NCI-H345 (cell line): Measurements from ENCODE around the gene TMC2.

ENCODE experiments used
- DNase-seq: peaks from one replicate; lab custom pipeline; 2025; lab: John Stamatoyannopoulos, UW

The TMC2 gene

DNA sequence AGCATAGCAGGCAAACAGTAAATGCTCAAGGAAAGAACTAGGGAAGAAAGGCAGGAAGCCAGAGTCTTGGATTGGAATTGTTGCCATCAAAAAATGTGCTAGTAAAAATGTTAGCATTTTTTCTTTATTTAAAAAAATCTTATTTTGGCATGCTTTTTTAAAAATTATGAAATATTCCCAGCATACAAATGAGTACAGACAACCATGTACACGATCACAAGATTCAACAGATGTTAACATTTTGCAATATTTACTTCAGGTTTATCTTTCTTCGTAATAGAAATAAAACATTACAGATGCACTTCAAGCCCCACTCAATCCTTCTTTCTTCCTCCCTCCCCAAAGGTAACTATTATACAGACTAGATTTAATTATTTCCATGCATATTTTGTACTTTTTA lies 88.7 kb downstream of the TMC2 start:
- DNase-seq: no peak

GRCh38 chr20:2626853-2627541 lies 90.6 kb downstream of the TMC2 start:
- no peak for DNase-seq

GRCh38 chr20:2631228-2631627 lies 94.9 kb downstream of the TMC2 start:
- DNase-seq: no peak

DNA sequence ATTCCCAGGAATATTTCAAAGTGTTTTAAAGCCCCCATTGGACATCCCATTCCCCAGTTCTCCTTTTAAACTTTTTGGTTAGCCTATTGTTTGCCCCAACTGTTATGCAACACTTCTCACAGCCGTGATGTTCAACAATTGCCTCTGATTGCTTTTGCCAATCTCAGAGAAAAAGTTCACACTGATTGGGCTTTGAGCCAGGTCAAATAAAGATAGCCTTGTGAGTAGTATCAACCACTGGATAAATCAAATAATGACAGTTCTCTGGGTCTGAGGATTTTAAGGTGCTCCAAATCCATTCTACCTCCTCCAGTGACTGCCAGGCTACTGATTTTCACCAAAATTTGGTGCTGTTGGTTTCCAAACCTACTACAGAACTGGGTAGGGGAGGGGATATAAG lies 97.0 kb downstream of the TMC2 start:
- no peak for DNase-seq

- DNase-seq: no peak
Measured at GRCh38 chr20:2637246-2637645, 100.9 kb downstream of the TMC2 start.

GRCh38 chr20:2640260-2640659 lies 103.9 kb downstream of the TMC2 start:
- no peak for DNase-seq

DNA sequence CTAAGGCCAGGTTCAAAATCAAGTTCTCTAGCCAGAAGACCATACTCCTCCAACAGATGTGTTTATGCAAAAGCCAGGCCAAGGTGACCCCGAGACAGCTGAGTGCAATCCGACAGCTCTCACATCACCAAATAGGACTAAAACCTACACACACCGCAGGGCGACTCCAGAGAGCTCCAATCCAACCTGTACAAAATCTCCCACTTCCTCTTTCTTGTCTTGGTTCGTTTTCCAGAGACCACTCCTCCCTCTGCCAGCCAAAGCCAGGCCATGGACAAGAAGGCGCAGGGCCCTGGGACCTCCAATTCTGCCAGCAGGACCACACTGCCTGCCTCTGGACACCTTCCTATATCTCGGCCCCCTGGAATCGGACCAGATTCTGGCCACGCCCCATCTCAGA lies 104.5 kb downstream of the TMC2 start:
- DNase-seq: no peak

DNA sequence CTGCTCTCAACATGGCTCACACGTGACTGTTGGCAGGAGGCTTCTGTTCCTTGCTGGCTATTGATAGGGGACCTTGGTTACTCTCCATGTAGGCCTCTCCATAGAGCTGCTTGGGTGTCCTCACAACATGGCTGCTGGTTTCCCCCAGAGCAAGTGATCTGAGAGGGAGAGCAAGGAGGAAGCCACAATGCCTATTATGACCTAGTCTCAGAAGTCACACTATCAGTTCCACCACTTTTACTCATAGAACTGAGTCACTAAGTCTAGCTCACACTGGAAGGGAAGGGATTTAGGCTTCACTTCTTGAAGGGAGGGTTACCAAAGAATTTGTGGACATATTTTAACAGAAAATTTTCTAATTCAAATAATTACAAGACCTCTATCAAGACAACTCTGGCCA lies 107.3 kb downstream of the TMC2 start:
- no peak for DNase-seq

DNA sequence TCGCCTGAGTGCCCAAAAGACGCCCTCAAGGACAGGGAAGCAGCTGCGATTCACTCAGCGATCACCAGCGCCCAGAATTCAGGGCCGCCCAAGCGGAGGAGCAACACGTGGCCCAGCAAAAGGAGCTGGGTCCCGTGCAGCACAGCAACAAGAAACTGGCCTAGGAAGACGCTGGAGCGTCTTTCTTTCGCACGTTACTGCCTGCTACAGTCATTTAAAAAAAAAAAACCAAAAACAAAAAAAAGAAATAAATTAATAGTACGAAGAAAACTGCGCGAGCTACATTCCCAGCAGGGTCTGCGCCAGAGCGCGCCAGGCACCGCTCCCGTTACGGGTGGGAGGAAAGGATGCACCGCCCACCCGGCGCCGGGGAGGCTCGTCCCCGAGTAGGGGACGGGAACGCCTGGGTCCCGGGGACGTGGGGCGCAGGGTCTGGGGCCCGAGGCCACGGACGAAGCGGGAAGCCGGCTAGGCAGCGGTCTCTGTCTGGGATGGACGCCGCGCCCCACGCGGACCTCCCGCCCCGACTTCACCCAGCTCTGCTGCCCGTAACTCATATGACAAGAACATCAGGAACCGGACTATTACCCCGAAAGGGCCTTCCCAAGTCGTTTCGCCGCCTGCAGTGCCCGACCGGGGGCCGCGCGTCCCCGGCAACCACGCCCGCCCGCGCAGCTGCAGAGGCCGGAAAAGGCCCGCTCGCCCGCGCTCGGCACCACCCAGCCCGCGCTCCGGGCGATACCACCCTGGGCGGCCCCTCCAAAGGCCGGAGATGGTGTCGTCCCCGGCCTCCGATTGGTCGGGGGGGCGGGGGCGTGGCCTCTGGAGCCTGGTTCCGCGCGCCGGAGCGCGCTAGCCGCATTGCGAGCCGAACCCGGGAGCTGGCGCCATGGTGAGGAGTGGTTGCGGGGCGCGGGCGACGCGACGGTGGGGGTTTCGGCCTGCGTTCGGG lies 115.7 kb downstream of the TMC2 start, which contains the start of gene NOP56:
Gene NOP56, plus strand, starts transcription at position 861 of the 952 bp plus-strand sequence. Its CDS starts 29 bp downstream, at position 890.
- DNase-seq: peak; percentile 96

DNA sequence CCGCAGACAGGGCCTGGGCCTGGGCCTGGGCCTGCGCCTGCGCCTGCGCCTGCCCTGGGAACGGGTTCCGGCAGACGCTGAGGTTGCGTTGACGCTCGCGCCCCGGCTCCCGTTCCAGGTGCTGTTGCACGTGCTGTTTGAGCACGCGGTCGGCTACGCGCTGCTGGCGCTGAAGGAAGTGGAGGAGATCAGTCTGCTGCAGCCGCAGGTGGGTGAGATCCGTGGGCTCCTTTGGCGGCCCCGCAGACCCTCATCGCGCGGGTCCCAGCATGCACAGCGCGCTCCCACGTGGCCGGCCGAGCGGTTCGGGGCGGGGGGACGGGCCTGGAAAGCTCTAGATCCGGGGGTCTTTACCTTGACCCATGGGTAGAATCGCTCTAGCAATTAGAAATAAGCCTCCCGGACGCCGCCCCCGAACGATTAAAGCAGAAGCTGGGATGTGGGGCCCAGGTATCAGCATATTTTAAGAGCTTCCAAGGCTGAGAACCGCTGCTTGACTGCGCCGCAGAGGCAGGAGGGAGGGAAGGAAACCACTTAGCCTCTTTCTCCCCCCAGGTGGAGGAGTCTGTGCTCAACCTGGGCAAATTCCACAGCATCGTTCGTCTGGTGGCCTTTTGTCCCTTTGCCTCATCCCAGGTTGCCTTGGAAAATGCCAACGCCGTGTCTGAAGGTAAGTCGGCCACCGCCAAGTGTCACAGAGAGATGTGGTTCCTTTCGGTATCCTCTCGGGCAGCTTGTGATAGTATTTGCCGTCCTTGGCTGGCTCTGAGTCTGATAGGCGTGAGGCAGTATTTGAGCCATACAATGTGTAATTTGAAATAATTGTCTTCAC lies 116.6 kb downstream of the TMC2 start:
- DNase-seq: peak; percentile 68

- DNase-seq: no peak
Measured at GRCh38 chr20:2653556-2654383, 117.4 kb downstream of the TMC2 start.

DNA sequence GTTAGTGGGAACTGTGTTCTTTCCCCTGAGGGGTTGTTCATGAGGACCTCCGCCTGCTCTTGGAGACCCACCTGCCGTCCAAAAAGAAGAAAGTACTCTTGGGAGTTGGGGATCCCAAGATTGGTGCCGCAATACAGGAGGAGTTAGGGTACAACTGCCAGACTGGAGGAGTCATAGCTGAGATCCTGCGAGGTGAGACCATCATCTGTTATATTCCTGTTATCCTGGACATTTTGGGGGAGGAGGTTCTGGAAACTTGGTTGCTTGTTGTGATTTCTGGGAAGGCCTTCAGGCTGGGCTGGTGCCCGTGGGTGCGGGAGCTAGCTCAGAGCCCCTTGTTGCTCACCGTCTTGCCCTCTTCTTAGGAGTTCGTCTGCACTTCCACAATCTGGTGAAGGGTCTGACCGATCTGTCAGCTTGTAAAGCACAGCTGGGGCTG lies 118.0 kb downstream of the TMC2 start:
- no peak for DNase-seq

DNA sequence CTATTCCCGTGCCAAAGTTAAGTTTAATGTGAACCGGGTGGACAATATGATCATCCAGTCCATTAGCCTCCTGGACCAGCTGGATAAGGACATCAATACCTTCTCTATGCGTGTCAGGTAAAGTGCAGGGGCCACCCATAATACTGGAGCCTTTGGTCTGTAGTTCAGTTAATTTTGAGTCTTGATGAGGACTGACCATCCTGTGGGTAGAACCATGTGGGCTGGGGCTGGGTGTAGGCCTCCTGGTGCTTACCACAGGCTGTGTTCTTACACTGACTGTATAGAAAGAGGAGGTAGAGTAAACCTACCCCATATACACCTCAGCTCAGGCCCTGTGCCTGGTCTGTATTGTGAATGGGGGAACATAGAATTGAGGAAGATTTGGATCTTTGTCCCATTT lies 118.5 kb downstream of the TMC2 start:
- no peak for DNase-seq

DNA sequence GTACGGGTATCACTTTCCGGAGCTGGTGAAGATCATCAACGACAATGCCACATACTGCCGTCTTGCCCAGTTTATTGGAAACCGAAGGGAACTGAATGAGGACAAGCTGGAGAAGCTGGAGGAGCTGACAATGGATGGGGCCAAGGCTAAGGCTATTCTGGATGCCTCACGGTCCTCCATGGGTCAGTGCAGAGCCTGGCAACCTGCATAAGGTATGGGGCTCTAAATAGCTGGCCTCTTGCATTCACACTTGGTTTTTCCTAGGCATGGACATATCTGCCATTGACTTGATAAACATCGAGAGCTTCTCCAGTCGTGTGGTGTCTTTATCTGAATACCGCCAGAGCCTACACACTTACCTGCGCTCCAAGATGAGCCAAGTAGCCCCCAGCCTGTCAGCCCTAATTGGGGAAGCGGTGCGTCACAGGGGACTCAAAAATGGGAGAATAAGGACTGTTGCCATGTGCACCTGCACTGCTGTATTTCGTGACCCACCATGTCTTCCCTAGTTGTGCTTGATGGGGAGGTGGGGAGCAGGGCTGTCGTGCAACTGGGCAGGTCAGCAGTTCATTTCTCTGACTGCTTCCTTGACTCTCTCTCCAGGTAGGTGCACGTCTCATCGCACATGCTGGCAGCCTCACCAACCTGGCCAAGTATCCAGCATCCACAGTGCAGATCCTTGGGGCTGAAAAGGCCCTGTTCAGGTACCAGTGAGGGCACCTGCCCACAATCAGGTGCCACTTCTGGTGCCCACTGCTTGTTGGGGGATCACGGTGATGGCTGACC lies 119.2 kb downstream of the TMC2 start:
- DNase-seq: no peak

DNA sequence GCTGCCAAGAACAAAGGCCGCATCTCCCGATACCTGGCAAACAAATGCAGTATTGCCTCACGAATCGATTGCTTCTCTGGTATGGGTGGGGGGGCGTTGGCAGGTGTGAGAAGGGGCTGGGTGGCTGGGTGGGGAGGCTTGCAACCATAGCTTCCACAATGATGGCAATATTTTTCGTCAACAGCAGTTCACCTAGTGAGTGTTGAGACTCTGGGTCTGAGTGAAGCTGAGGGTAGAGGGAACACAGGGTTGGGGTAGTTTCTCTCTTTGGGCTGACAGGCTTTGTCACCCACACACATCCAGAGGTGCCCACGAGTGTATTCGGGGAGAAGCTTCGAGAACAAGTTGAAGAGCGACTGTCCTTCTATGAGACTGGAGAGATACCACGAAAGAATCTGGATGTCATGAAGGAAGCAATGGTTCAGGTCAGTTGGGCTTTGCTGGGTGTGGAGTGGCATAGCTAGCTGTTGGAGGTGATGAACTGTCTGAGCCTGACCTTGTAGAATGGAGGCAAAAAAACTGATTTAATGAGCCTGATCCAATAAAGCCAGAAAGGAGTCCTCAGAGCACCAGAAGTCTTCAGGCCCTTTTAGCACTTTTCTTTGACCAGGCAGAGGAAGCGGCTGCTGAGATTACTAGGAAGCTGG lies 120.2 kb downstream of the TMC2 start:
- DNase-seq: no peak

- DNase-seq: no peak
Measured at GRCh38 chr20:2657241-2657640, 120.9 kb downstream of the TMC2 start.

DNA sequence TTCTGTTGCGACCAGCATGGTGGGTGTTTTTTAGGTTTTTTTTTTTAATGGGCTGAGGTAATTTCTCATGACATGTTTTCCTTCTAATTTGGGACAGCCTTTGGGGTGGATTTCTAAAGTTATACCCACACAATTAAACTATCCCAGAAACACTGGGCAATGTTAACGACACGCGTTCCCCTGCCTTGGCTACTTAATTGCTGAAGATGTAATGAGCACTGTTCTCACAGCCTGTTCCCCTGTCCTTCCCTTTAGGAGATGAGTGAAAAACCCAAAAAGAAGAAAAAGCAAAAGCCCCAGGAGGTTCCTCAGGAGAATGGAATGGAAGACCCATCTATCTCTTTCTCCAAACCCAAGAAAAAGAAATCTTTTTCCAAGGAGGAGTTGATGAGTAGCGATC lies 121.3 kb downstream of the TMC2 start:
- no peak for DNase-seq

DNA sequence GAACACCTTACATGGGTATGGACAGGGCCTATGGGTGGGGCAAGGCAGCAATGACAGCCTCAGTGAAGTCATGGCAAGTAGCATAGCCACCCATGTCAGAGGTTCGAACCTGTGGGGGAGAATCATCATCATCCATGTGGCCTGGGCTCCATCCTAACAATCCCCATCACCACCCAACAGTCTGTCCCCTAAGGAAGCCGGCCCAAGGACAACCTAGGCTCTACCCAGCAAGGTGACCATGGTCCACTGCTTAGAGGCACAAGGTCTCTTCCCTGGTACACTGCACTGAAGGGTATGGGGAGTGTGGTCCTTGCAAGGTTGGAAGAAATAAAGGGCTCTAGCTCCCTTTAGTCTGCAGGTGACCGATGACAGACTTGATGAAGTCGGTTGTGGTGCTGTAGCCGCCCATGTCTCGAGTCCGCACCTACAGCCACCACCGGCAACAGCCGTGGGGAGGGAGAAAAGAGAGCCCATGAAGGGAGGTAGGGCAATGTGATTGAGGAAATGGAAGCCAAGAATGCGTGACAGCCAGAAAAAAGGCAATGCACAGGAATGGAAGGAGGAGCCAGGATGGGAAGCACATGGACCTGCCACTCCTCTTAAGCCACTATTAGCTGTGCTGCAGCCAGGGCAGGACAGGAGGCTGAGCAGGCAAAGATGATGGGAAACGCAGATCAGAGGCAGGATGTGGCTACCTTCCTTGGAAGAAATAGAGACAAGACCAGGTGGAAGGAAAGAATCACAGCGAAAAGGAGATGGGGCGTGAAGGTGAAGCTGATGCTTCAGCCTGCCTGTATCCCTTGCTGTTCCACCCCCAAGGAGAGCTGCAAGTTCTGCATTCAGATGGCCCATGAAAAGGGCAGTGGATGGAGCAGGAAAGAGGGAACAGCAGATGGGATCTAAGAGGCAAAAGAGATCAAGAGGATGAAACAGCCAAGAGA lies 122.3 kb downstream of the TMC2 start:
- DNase-seq: no peak

DNA sequence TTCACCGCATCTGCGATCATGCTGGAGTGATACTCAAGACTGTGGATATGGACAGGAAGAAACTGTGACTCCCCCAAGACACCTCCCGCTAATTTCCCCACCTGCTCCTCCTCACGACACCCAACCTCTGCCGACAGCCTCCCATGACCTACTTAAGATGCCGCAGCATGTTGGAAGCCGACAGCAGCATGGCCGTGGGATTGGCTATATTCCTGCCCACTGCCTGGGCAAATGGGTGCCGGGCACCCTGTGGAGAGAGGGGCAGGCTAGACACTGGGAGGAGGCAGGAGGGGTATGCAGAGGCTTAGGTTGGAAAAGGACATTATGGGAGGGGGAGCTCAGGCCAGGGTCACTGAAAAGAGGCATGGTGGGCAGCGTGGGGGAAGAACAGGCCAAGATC lies 123.2 kb downstream of the TMC2 start:
- no peak for DNase-seq
